NCI-H748 treated with DMSO at 0.1 percent for 48 hours (cell line): ENCODE data around the gene PPFIBP2.

ENCODE experiments used
- DNase-seq: peaks from one replicate; lab custom pipeline; 2025; lab: John Stamatoyannopoulos, UW

Gene PPFIBP2

DNA sequence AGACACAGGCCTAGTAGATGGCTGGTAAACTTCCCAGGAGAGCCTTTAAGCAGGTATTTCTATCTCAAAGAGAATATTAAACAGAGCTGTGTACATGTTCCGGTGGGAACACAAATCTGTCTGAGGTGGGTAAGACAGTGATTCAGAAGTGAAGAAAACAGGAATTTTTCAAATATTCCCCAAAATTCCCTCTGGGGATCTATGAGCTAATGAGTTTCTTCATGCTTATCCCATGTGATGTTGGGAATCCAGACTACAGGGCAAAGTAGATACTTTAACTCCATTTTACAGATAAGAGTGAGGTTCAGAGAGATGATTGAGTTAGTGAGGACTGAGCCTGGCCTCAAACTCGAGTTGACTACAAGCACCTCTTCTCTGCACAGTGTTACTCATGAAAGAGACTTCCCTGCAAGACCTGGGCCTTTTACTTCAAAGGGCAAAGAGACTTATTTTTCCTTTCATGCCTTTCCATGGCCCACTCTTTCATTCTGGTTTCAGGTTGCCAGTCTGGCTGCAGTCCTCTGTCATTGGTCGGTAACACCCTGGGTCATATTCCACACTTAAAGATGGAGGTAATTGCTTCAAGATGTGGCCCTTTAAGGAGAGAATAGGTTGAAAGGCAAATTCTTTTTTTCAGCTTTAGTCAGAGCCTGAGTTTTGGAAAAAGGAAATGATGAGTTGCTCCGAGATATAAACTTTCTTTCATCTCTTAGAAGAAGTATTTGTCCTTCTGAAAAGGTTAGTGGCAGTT lies 89.4 kb downstream of the PPFIBP2 start:
- no peak for DNase-seq

DNA sequence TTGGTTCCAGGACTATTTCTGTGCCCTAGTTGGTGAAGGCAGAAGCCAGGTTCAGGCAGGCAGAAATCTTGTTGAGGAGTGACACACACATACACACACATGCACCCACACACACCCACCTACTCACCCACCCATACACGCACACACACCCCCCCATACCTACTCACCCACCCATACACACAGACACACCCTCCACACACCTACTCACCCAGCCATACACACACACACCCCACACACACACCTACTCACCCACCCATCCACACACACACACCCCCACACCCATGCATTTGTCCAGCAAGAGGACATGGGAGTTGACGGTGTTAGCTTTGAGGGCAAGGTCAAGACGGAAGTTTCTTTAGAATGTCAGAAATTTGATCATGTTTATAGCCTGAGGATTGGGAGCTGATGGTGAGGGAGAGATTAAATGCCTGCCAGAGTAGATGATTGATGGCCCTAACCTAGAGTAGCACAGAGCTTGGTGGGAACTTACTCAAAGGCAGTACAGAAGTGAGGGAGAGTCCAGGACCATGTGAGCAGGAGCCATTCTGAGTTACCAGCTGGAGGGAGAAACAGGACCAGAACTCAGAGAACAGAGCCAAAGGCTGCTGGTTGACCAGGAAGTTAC lies 90.6 kb downstream of the PPFIBP2 start:
- no peak for DNase-seq

DNA sequence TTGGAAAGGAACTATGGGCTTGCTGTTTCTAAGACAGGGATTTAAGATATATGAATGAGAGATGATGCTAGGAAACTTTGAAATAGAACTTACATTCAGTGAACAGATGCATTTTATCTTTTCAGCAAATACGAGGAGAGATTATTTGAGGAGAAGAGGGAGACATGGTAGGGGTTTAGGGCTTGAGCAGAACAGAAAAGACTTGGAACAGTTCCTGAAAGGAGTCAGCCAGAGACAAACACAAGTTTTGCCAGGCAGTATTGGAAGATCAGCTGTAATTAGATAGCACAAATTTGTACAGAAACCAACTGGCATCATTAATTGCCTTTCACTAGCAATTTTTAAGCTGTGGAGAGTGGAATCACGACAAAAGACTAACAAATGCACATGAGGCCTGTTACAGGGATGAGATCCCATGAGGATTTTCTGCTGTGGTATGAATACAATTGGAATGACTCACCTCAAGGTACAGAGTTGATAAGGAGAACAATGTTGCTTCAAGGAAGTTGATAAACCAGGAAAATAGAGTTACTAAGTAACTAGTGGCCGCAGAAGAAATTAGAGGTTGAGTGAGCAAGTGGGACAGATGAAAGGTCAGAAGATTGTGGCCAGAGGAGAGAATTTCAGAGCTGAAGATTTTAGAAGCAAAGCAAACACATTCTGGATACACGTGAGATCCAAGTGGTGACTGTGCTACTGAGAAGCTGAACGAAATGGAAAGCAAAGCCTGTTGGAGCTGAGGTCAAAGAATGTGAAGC lies 91.6 kb downstream of the PPFIBP2 start:
- no peak for DNase-seq

DNA sequence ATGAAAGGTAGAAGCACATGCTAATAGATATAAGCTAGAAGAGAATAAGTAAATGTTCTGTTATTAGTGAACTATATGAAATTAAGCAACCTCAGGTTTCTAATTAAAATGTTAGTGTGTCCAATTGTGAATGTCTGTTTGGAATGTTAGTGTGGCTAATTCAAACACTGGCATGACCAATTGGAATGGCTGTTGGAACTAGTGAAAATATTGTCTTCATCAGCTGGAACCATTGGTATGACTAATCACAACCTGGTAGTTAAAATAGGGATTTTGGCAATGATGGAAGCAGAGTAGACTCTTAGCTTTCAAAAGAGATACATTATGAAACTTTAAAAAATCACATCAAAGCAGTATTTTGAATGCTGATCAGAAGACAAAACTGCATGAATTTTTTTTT lies 92.7 kb downstream of the PPFIBP2 start:
- DNase-seq: no peak

DNA sequence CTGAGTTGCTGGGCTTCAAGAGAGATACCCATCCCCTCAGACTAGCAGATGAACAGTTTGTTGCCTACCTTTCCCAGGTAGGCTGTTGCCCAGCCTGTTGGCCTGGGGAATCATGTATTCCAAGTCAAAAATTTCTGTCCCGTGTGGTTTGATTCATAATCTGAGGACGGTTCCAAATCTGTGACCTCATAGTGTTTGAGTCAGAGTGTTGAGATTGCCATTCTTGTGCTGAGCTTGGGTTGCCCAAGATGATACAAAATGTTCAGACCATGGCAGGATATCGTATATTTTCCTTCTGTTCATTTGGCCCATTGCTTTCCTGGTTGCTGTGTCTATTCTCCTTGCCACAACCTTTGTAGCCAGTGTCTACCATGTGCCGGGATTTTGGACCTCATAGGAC lies 95.2 kb downstream of the PPFIBP2 start:
- no peak for DNase-seq

- no peak for DNase-seq
Measured at GRCh38 chr11:7609521-7609920, 95.7 kb downstream of the PPFIBP2 start.

DNA sequence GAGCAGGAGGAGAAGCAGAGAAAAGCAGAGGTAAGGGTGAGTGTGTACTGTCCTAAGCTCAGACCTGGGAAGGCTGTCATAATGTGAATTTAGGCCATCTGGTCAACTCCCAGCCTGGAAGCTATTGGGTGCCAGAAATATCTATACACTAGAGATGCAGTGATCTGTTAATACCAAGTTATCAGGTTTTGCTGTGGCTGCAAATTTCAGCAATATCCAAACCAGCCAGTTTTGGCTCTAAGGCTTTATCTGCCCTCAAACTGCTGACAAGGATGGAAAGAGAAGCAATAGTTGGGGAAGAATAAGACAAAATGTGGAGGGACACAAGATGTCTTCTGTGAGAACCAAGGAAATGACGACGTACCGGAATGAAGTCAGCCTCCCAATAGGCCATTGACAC lies 96.6 kb downstream of the PPFIBP2 start:
- DNase-seq: no peak

DNA sequence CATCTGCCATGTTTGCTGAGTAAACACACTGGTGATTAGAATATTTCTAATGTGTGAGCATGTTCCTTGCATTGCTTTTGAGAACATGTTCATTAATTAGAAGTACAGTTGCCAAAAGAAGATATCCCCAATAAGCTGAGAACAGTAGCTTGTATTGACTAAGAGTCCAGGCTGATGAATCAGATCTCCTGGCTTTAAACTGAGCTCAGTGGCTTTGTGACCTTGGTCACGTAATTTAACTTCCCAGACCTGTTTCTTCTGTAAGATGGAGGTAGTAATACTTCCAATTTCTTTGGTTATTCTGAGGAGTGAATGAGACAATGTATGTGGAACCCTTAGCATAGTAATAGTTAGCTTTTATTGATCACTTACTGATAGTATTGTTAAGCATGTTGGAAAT lies 97.6 kb downstream of the PPFIBP2 start:
- no peak for DNase-seq

DNA sequence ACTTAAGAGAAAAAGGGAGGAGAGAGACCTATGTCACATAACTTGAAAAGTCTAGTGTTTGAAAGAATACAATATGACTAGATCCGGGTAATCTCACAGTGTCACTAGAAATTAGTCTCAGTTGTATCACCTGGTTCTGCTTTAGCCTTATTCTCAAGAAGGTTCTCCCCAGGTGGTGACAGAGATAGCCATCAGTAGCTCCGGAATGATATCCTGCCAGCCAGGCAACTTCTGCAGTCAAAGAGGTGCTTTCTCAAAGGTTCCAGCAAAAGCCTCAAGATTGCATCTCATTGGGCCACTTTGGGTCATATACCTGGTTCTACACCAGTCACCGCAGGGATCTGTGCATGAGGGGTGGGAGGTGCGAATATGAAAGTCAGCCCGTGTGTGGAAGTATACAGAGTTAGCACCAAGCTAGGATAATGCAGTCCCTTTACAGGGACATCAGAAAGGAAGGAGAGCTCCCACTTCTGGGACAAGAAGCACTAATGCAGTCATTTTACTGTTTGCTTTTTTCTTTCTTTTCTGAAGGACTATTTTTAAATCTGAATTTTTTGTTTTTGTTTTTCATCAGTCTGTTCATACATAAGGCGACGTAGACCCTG lies 98.4 kb downstream of the PPFIBP2 start:
- no peak for DNase-seq

DNA sequence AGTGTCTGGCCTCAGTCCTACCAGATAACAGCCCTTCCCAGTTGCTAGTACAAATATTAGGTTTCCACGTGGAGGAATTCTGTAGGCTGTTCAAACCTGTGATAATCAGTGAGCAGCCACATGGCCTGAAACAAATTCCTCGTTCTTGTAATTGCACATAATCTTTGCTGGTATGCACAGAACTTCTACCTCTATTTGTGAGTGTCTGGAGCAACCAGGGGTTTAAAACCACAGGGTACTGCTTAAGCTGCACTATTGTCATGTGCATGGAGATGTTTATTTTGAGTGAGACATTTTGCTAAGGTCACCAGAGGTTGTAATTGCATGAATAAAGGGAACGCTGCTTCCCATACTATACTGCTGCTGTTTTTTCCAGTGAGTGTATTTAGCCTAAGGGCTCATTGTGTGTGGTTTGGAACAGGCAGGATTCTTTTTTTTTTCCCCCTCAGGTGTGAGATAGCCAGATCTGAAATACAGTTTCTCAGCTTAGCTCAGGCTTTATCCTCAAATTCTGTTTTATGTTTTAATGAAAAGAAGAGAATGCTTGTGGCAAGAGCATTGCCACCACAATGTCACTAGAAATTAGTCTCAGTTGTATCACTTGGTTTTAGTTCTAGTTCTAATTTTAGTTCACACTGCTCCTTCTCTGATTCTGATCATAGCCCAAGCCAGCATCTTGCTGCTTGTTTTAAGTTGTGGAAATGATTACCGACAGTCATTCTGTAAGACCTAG lies 99.0 kb downstream of the PPFIBP2 start:
- no peak for DNase-seq

DNA sequence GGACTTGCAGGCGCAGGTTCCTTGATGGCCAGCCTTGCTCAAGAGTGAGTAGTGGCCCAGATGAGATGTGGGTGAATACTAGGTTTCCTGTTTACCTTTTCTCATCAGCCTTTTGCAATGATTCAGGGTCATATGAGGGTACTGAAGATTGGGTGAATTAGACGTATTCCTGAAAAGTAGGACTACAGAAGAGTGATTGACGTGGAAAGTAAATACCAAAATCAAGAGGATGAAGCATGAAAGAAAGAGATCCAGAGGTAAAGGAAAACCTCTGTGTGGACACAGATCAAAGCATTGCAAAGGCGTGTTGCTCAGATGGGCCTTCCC lies 99.6 kb downstream of the PPFIBP2 start:
- DNase-seq: no peak

DNA sequence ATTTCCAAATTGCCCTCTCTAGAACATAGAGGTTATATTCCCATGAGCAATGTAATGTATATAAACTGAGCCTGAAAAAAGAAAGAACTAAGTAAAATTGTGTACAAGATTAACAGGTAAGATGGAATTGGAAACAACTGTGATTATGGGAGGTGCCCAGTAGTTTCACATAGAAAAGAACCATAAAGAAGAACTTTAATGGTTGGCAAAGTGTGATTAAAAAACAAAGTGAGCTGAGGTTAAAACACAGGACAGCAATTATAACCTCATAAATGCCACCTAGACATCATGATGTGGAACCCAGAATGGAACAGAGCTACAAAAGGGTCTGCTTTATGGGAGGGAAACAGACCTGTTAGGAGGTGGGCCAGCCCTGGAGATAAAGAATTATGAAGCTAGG lies 100.9 kb downstream of the PPFIBP2 start:
- no peak for DNase-seq

- DNase-seq: no peak
Measured at GRCh38 chr11:7617032-7617431, 103.2 kb downstream of the PPFIBP2 start.

DNA sequence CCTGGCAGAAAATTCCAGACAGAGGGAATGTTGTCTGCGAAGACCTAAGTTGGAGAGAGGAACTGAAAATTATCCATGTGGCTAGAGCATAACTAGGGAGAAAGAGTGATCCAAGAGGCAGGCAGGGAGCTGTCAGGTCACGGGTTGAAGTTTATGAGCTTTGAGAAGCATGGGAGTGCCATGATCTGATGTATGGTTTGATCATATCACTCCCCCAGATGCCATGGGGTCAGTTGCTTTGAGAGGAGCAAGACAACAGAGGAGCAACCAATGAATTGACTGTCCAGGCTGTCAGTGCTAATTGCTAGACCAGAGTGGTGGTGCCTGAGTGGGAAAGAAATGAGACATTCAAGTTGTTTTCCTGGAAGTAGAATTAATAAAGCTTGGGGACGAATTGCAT lies 105.5 kb downstream of the PPFIBP2 start:
- no peak for DNase-seq

- no peak for DNase-seq
Measured at GRCh38 chr11:7621090-7621489, 107.3 kb downstream of the PPFIBP2 start.

DNA sequence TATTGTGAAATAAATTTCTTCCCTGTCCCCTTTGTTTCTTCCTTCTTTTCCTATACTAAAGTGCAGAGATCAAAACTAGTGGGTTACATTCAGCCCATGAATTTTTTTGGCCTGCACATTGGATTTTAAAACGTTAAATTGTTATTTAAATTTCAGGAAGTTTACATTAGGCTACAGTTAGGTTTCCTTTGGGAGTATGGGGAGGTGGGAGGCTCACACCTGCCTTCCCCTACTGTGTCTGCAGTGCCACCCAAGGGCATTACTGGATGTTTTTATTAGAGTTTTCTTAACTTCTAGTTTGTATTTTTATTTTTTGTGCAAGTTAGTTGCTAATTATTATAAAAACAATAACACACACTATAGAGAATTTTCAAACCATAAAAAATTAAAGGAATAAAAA lies 107.8 kb downstream of the PPFIBP2 start:
- DNase-seq: no peak

- DNase-seq: no peak
Measured at GRCh38 chr11:7622721-7623120, 108.9 kb downstream of the PPFIBP2 start.

DNA sequence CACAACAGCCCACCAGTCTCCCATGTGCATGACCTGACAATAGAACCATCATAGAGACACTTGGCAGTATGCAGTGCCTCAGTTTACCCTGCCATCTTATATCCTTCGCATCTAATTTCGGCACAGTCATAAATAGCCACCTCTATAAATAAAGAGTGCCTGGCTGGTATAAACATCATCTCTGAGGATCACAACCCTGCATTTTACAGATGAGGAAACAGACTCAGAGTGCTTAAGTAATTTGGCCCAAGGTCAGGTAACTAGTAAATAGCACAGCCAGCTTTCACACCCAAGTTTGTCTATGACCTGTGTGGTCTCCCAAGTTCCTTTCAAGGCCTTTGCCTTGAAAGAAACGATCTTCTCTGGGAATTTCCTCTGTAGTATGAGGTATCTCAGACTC lies 114.9 kb downstream of the PPFIBP2 start:
- no peak for DNase-seq

GRCh38 chr11:7630002-7630401 lies 116.2 kb downstream of the PPFIBP2 start:
- no peak for DNase-seq

- no peak for DNase-seq
Measured at GRCh38 chr11:7632211-7632610, 118.4 kb downstream of the PPFIBP2 start.

DNA sequence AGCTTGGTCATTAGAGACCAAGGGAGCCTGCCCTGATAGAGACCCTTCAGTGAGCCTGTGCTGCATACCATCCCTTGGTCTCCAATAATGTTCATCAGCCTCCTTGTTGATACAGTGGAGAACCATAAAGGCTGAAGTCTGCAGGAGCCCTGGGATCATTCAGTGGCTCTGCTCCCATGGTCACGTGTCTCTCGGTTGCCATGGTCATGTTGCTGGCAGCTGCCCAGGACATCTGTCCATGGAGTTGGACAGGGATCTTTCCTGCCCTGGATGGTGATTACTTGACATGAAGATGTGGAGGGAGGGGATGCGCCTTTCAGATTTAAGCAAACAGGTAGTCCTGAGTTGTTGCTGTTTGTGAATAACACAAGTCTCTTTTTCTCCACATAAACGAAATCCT lies 121.3 kb downstream of the PPFIBP2 start:
- no peak for DNase-seq

GRCh38 chr11:7635708-7636107 lies 121.9 kb downstream of the PPFIBP2 start:
- DNase-seq: no peak
